GM19238 (cell line): Measurements from ENCODE around the gene TYK2.

Experiments
- DNase-seq: peaks from one replicate; pipeline ENCODE4 v3.0.0; 2011; ENCODE audit warnings: low spot score; ENCODE audit not compliant: insufficient read length

Gene TYK2

DNA sequence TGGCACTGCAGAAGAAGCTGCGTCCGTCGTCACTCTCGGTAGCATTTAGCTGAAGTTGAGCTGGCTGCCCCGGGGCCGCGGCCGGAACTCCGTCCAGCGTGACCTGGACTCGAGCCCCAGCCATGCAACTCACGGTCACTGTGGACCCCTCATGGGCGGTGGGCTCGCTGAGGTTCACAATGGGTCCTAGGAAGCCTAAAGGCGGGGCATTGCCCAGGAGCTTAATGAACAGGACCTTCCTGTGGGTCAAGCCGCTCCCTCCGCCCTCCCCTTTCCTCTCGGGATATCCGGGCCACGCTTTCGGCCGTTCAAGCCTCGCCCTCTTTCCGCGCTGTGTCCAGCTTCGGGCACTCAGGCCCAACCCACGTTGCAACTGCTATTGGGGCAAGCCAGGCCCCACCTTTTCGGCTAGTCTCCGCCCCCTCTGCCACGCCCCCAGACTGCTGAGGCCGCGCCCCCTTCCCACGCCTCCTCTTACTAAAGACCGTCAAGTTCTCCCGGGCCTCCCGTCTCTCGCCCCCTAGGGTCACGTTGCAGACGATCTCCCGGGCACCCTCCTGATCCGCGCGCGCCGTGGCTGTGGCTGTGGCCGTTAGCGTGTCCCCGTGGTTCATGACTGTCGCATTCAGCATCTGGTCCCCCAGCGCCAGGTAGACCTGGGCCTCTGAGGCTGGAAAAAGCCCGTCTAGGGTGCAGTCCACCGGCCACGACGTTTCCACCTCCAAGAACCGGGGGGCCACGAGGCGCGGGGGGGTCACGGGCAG, 45.6 kb downstream of the TYK2 start:
- no peak for DNase-seq

GRCh38 chr19:10333758-10334587, 46.4 kb downstream of the TYK2 start:
- DNase-seq, result no peak

GRCh38 chr19:10332965-10333757, 47.2 kb downstream of the TYK2 start, which contains the start of gene RAVER1:
Gene RAVER1 (minus strand): TSS chr19:10333529. CDS start chr19:10333507, 22 bp downstream.
- DNase-seq, result peak; percentile 99

DNA sequence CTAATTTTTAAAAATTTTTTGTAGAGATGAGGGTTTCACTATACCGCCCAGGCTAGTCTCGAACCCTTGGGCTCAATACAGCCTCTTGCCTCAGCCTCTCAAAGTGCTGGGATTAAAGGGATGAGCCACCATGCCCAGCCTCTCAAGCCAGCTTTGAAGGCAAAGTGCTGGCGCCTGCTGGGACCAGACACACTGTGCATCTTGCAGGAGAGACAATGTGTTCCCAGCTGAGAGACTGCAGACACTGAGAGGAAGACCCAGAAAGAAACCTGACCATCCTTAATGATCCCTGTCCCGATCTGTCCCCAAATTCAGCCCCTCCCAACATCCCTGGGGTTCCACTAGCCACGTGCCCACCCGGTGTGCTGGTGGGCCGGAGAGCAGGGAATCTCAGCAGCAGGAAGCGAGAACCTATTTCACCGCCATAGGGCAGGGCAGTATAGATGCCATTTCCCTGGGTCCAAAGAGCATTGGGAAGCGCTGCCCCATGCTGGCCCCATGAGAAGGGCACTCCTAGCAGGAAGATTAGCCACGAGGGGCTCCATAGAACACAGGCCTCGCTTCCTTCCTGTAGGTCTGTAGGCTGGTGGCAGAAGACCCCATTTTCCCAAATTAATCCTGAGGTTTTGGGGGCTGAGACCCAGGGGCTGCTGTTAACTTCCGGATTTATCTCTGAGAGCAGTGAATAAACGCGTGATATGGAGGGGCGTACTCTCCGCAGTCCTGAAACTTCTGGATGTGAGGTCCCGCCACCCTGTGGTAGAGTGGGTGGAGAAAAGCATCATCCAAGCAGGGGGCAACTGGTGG, 48.0 kb downstream of the TYK2 start:
- no peak for DNase-seq

GRCh38 chr19:10329555-10329954, 50.8 kb downstream of the TYK2 start:
- DNase-seq, result no peak

- DNase-seq, result no peak
Observed at GRCh38 chr19:10328558-10329429, 51.6 kb downstream of the TYK2 start.

DNA sequence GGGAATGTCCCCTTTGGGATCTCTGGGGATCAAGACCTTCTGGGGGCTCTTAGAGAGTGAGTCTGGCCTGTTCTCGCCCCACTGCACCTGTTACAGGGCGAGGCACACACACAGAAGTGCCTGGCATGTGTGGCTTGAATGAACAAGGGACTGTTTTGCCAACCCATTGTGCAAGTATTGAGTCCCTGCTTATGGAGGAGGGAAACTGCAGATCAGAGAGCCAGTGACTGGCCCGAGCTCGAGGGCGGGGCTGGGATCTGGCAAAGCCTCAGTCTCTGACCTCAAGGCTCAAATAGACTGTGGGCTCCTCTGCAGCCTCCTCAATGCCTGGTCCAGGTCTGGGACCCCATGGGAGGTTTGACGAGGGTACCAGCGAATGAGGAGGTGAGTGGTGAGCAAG, 52.6 kb downstream of the TYK2 start:
- DNase-seq, result no peak

GRCh38 chr19:10325732-10326131, 54.6 kb downstream of the TYK2 start:
- DNase-seq, result no peak

GRCh38 chr19:10321874-10322835, 58.2 kb downstream of the TYK2 start:
- DNase-seq, result no peak

GRCh38 chr19:10321417-10321797, 59.0 kb downstream of the TYK2 start:
- DNase-seq, result no peak

GRCh38 chr19:10320602-10321416, 59.6 kb downstream of the TYK2 start:
- DNase-seq, result no peak

DNA sequence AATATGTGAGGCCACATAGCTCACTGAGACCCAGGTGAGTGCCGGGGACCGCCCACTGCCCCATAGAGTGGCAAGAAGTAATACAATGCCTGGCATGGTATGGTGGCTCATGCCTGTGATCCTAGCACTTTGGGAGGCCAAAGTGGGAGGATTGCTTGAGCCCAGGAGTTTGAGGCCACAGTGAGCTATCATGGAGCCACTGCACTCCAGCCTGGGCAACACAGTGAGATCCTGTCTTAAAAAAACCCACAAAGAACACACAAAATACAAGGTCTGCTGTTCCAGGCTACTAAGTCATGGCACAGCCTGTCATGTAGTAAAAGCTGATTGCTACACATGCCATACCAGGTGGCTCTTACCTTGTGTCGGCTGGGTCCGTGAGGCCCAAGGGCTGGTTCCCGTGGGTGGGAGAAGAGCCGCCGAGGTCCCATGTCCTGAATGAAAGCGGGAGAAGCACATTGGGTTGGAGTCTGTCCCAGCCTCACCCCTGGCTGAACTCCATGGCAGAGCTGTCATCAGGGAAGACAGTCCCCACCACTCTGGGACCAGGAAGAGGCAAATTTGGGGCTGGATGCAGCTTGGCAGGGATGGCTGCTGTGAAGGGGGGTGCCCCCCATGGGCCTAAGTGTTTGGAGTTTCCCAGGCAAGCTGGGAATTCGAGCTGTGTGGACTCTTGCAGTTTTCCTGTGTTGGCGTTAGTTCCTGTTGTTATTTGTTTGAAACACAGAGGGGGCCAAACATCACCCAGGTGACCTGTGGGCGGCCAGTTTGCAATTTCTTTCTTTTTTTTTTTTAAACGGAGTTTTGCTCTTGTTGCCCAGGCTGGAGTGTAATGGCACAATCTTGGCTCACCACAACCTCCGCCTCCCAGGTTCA, 61.3 kb downstream of the TYK2 start:
- DNase-seq, result no peak

DNA sequence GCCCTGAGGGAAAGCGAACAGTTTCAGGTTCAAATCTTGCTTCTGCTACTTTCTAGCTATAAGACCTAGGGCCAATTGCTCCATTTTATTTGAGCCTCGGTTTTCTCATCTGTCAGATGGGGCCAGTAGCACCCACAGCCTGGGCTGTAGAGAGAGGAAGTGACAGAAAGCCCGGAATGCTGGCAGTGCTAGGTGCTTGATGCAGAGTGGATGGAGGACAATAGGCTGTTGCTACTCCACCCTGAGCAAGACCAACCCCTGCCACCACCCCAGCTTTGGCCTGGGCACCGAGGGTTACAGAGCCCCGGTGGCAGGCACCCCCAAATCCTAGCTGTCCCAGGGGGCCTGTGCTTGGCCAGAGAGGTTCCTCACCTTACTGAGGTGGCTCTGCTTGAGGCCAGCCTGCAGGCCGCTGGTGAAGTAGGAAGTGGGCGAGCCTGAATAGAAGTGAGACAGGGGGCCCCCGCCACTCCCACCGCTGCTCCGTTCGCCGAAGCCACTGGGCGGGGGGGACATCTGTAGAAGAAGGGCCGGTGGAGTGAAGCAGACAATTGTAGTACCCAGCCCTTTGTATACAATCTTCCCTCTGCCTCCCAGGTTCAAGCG, 62.4 kb downstream of the TYK2 start:
- DNase-seq, result no peak

DNA sequence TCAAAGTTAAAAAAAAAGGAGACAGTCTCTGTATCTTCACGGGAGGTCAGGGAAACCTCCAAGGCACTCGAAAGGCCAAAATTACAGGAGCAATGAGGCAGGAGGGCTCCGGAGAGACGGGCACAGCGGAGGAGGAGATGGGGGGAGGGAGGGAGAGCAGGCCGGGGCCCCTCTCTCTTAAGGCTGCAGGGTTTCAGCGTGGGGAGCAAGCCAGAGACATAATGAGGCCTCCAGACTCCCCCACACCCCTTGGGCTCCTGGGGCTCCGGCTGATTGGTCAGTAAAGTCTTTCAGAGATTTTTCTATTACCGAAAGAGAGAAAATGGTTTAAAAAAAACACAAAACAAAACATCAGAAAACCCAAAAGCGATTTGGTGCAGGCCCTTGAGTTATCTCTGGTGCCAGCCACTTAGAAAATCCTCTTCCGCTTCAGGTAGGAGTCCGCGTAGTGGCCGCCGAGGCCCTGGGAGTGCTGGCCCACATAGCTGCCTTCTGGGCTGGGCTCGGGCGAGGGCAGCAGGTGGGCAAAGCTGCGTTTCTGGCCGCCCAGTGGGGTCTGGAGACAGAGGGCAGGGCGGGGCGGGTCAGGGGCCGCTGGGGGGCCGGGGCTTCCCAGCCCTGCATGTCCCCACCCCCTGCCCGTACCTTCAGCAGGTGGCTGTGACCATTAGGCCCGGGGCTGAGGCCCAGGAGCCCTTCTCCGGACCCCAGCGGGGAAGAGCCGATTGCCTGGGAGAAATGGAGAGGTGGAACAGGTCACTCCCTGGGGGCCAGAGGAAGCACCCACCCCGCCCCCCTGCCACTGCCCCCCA, 63.1 kb downstream of the TYK2 start:
- no peak for DNase-seq

GRCh38 chr19:10316229-10317044, 63.9 kb downstream of the TYK2 start:
- DNase-seq, result no peak
